HG03520 (cell line): ENCODE results near the gene PITPNM1.
"Not testable (repeated sequence)": the region's sequence is repeated elsewhere in the genome, so short reads cannot be mapped to it uniquely, and the experiment has no call there.

Experiments
- ATAC-seq: cut with Tn5 transposase; IDR thresholded peaks from one replicate; pipeline ENCODE4 v1.9.1; 2021; ENCODE audit warnings: mild to moderate bottlenecking, moderate library complexity; ENCODE audit not compliant: unreplicated experiment

The PITPNM1 gene

GRCh38 chr11:67504950-67505581 is at the start of gene PITPNM1:
PITPNM1 (minus strand) TSS chr11:67505363; CDS start chr11:67504180, 1,183 bp downstream.
- ATAC-seq, result no peak

GRCh38 chr11:67551697-67552096 is 46.5 kb upstream of the PITPNM1 start:
- ATAC-seq, result not testable (repeated sequence)

GRCh38 chr11:67551127-67551526 is 46.0 kb upstream of the PITPNM1 start:
- no peak for ATAC-seq

- no peak for ATAC-seq
Observed at GRCh38 chr11:67548555-67549110, 43.5 kb upstream of the PITPNM1 start.

GRCh38 chr11:67548112-67548511 is 42.9 kb upstream of the PITPNM1 start:
- ATAC-seq, result not testable (repeated sequence)

- ATAC-seq, result no peak
Observed at GRCh38 chr11:67545280-67545679, 40.1 kb upstream of the PITPNM1 start.

GRCh38 chr11:67544616-67545242 is 39.6 kb upstream of the PITPNM1 start:
- no peak for ATAC-seq

GRCh38 chr11:67543585-67543984 is 38.4 kb upstream of the PITPNM1 start:
- ATAC-seq, result no peak

- ATAC-seq, result no peak
Observed at GRCh38 chr11:67542971-67543370, 37.8 kb upstream of the PITPNM1 start.

GRCh38 chr11:67542169-67542568 is 37.0 kb upstream of the PITPNM1 start:
- no peak for ATAC-seq

- no peak for ATAC-seq
Observed at GRCh38 chr11:67541198-67541597, 36.0 kb upstream of the PITPNM1 start.

- no peak for ATAC-seq
Observed at GRCh38 chr11:67539550-67539949, 34.4 kb upstream of the PITPNM1 start.

- ATAC-seq, result no peak
Observed at GRCh38 chr11:67538823-67539505, 33.8 kb upstream of the PITPNM1 start.

GRCh38 chr11:67538306-67538705 is 33.1 kb upstream of the PITPNM1 start:
- no peak for ATAC-seq

GRCh38 chr11:67535561-67535960 is 30.4 kb upstream of the PITPNM1 start:
- no peak for ATAC-seq

GRCh38 chr11:67534070-67534679 is 29.0 kb upstream of the PITPNM1 start:
- ATAC-seq, result no peak

GRCh38 chr11:67532889-67533288 is 27.7 kb upstream of the PITPNM1 start:
- no peak for ATAC-seq

- ATAC-seq, result no peak
Observed at GRCh38 chr11:67530282-67530592, 25.1 kb upstream of the PITPNM1 start.

- ATAC-seq, result no peak
Observed at GRCh38 chr11:67528376-67528775, 23.2 kb upstream of the PITPNM1 start.

- ATAC-seq, result no peak
Observed at GRCh38 chr11:67525275-67525976, 20.3 kb upstream of the PITPNM1 start.

- ATAC-seq, result no peak
Observed at GRCh38 chr11:67524480-67524808, 19.3 kb upstream of the PITPNM1 start.
